ENCODE data around the gene C10orf90.

Gene C10orf90

GRCh38 chr10:126618466-126618865 lies 52.0 kb downstream of the C10orf90 start:
- no peak for TF ChIP-seq OSR1 (CRISPR knock-in tag; IDR thresholded peaks at IDR 0.05)
- TF ChIP-seq CSDC2 (CRISPR knock-in tag; IDR thresholded peaks at IDR 0.05) = no peak
- ATAC-seq = no peak

GRCh38 chr10:126617733-126618132 lies 52.8 kb downstream of the C10orf90 start:
- TF ChIP-seq OSR1 (CRISPR knock-in tag; IDR thresholded peaks at IDR 0.05) = no peak
- TF ChIP-seq BACH2 (CRISPR knock-in tag; IDR thresholded peaks at IDR 0.05; ENCODE audit: borderline replicate concordance) = no peak
- TF ChIP-seq ZC3H10 (CRISPR knock-in tag; IDR thresholded peaks at IDR 0.05) = no peak
- no peak for TF ChIP-seq ZNF70 (CRISPR knock-in tag; IDR thresholded peaks at IDR 0.05)
- TF ChIP-seq ZFP3 (CRISPR knock-in tag; IDR thresholded peaks at IDR 0.05) = no peak
- no peak for TF ChIP-seq CSDC2 (CRISPR knock-in tag; IDR thresholded peaks at IDR 0.05)
- no peak for TF ChIP-seq SNAI2 (CRISPR knock-in tag; IDR thresholded peaks at IDR 0.05)
- no peak for TF ChIP-seq POU6F1 (CRISPR knock-in tag; IDR thresholded peaks at IDR 0.05; ENCODE audit: borderline replicate concordance, low read depth)
- no peak for TF ChIP-seq GLIS3 (CRISPR knock-in tag; IDR thresholded peaks at IDR 0.05)
- no peak for TF ChIP-seq TSHZ2 (CRISPR knock-in tag; IDR thresholded peaks at IDR 0.05)
- no peak for TF ChIP-seq PATZ1 (CRISPR knock-in tag; IDR thresholded peaks at IDR 0.05; ENCODE audit: borderline replicate concordance)
- TF ChIP-seq ARNTL (CRISPR knock-in tag; IDR thresholded peaks at IDR 0.05; ENCODE audit: borderline replicate concordance, low read depth) = no peak
- ATAC-seq = no peak

GRCh38 chr10:126617208-126617607 lies 53.3 kb downstream of the C10orf90 start:
- no peak for ATAC-seq
- no peak for TF ChIP-seq ISL1 (CRISPR knock-in tag; IDR thresholded peaks at IDR 0.05)
- TF ChIP-seq PATZ1 (CRISPR knock-in tag; IDR thresholded peaks at IDR 0.05; ENCODE audit: borderline replicate concordance) = no peak
- no peak for TF ChIP-seq TSHZ2 (CRISPR knock-in tag; IDR thresholded peaks at IDR 0.05)
- no peak for TF ChIP-seq ZNF565 (CRISPR knock-in tag; conservative IDR thresholded peaks at IDR 0.05; ENCODE audit: low read depth)
- TF ChIP-seq ESRRG (CRISPR knock-in tag; IDR thresholded peaks at IDR 0.05) = no peak
- TF ChIP-seq POU6F1 (CRISPR knock-in tag; IDR thresholded peaks at IDR 0.05; ENCODE audit: borderline replicate concordance, low read depth) = no peak
- TF ChIP-seq ZFP30 (CRISPR knock-in tag; IDR thresholded peaks at IDR 0.05) = no peak
- TF ChIP-seq ZNF70 (CRISPR knock-in tag; IDR thresholded peaks at IDR 0.05) = no peak
- TF ChIP-seq ZNF8 (CRISPR knock-in tag; IDR thresholded peaks at IDR 0.05) = no peak
- TF ChIP-seq BACH2 (CRISPR knock-in tag; IDR thresholded peaks at IDR 0.05; ENCODE audit: borderline replicate concordance) = no peak
- no peak for TF ChIP-seq CSDC2 (CRISPR knock-in tag; IDR thresholded peaks at IDR 0.05)
- no peak for TF ChIP-seq TOX (CRISPR knock-in tag; IDR thresholded peaks at IDR 0.05; ENCODE audit: borderline replicate concordance)
- TF ChIP-seq ARNTL (CRISPR knock-in tag; IDR thresholded peaks at IDR 0.05; ENCODE audit: borderline replicate concordance, low read depth) = no peak
- TF ChIP-seq RARB (CRISPR knock-in tag; IDR thresholded peaks at IDR 0.05) = no peak
- no peak for TF ChIP-seq OSR1 (CRISPR knock-in tag; IDR thresholded peaks at IDR 0.05)
- TF ChIP-seq CREB5 (CRISPR knock-in tag; IDR thresholded peaks at IDR 0.05; ENCODE audit: low read depth) = no peak
- TF ChIP-seq ZFP3 (CRISPR knock-in tag; IDR thresholded peaks at IDR 0.05) = no peak
- TF ChIP-seq CSRNP3 (CRISPR knock-in tag; IDR thresholded peaks at IDR 0.05) = no peak
- no peak for TF ChIP-seq SNAI2 (CRISPR knock-in tag; IDR thresholded peaks at IDR 0.05)
